CD4-positive, alpha-beta T cell treated with Interleukin-6 for 4 hours (primary cell): ENCODE results near the gene PDCL3.

Experiments used
- DNase-seq: peaks from one replicate; pipeline ENCODE4 v3.0.0-alpha.2; 2020; ENCODE audit warnings: mixed read lengths

The PDCL3 gene

GRCh38 chr2:100612388-100613000 lies 49.7 kb downstream of the PDCL3 start:
- no peak for DNase-seq

- DNase-seq: no peak
Measured at GRCh38 chr2:100613719-100614118, 50.9 kb downstream of the PDCL3 start.

- no peak for DNase-seq
Measured at GRCh38 chr2:100614455-100615000, 51.7 kb downstream of the PDCL3 start.

GRCh38 chr2:100615471-100615870 lies 52.7 kb downstream of the PDCL3 start:
- DNase-seq: no peak

GRCh38 chr2:100615886-100616285 lies 53.1 kb downstream of the PDCL3 start:
- DNase-seq: no peak

- DNase-seq: no peak
Measured at GRCh38 chr2:100616841-100617390, 54.1 kb downstream of the PDCL3 start.

GRCh38 chr2:100619951-100620350 lies 57.2 kb downstream of the PDCL3 start:
- DNase-seq: no peak

GRCh38 chr2:100620481-100620880 lies 57.7 kb downstream of the PDCL3 start:
- DNase-seq: no peak

GRCh38 chr2:100621371-100621951 lies 58.7 kb downstream of the PDCL3 start:
- DNase-seq: no peak

- DNase-seq: no peak
Measured at GRCh38 chr2:100623033-100623715, 60.4 kb downstream of the PDCL3 start.

- DNase-seq: no peak
Measured at GRCh38 chr2:100623930-100624329, 61.1 kb downstream of the PDCL3 start.

GRCh38 chr2:100624536-100624935 lies 61.7 kb downstream of the PDCL3 start:
- DNase-seq: no peak

- DNase-seq: no peak
Measured at GRCh38 chr2:100625717-100626116, 62.9 kb downstream of the PDCL3 start.
